ENCODE data around the gene DNAJC5. TPM values are rescaled to one million over a fixed set of nuclear protein-coding genes. Genes with fewer than 3 reads are reported as not detected.
"Not testable (repeated sequence)": the region's sequence is repeated elsewhere in the genome, so short reads cannot be mapped to it uniquely, and the experiment has no call there.

DNAJC5 gene
- total and polyA plus RNA-seq, 2 of the 8 experiments (the other 6 are each of a cell fraction or from before 2014, with no cell fraction given), result 19.2 to 31.2 TPM

- H3K4me3 ChIP-seq (ENCODE audit: extremely low read depth in 1 of 4, insufficient read depth in 2 of 4, low read depth in 3 of 4, low read length in 4 of 4); H3K4me2 ChIP-seq (ENCODE audit: insufficient read depth in 1 of 2, low read depth in 2 of 2, low read length in 2 of 2); H3K56ac ChIP-seq (replicated peaks; ENCODE audit: insufficient read length, low read depth, low read length); H4K5ac ChIP-seq (ENCODE audit: insufficient read length, low read depth, low read length); H3K79me2 ChIP-seq (ENCODE audit: control insufficient read depth in 1 of 2, insufficient read depth in 2 of 2, low read length in 2 of 2); H2AFZ ChIP-seq (ENCODE audit: low read length); H4K91ac ChIP-seq (replicated peaks; ENCODE audit: insufficient read length, low read length); H2BK12ac ChIP-seq (ENCODE audit: low read depth, low read length); H3K23ac ChIP-seq (ENCODE audit: insufficient read length); H3K9me3 ChIP-seq (ENCODE audit: insufficient read depth in 2 of 2, low read depth in 1 of 2, low read length in 1 of 2); H3K14ac ChIP-seq (ENCODE audit: insufficient read length); H3K4me1 ChIP-seq (replicated peaks in 1 of 4; ENCODE audit: control insufficient read depth in 3 of 4, insufficient read depth in 4 of 4, low read length in 3 of 4); H2BK120ac ChIP-seq (replicated peaks; ENCODE audit: low read depth, low read length); H3K18ac ChIP-seq (ENCODE audit: extremely low read depth, low read length); DNase-seq (ENCODE audit: low read depth in 1 of 2, low spot score in 2 of 2); H3K27ac ChIP-seq (ENCODE audit: low read depth, low read length); POLR2A ChIA-PET (ENCODE audit: partially characterized antibody); H2BK20ac ChIP-seq (ENCODE audit: low read length); H4K8ac ChIP-seq (ENCODE audit: extremely low read depth, insufficient read depth, low read length); H3K23me2 ChIP-seq (ENCODE audit: low read depth, low read length); H3K27me3 ChIP-seq (replicated peaks in 1 of 4; ENCODE audit: control insufficient read depth in 3 of 4, extremely low read depth in 1 of 4, insufficient read depth in 3 of 4, low read length in 3 of 4); H2AK5ac ChIP-seq (ENCODE audit: low read depth, low read length); H3K4ac ChIP-seq (replicated peaks; ENCODE audit: insufficient read length, low read depth, low read length); H3K79me1 ChIP-seq (ENCODE audit: low read depth, low read length); FAIRE-seq; H2BK5ac ChIP-seq (ENCODE audit: low read depth, low read length); H2BK15ac ChIP-seq (ENCODE audit: low read length); H3K9ac ChIP-seq (replicated peaks in 1 of 4; ENCODE audit: extremely low read depth in 1 of 4, low read depth in 3 of 4, low read length in 3 of 4): not testable (repeated sequence)
- H3K36me3 ChIP-seq (ENCODE audit: control insufficient read depth in 2 of 4, insufficient read depth in 4 of 4, low read length in 3 of 4), result peaks cover 2 to 28% (median 18%) of the 10 kb centered on the region in 4 experiments; a peak in 6 of 8 replicates
- 97% methylated on average over 31 of the region's 31 CpGs; no CpG with 5 or more reads in 1 of the 2 experiments for WGBS, 2 experiments (ENCODE audit: extremely low coverage in 1 of 2, insufficient coverage in 1 of 2, insufficient read length in 1 of 2, insufficient replicate concordance in 2 of 2, low coverage in 1 of 2, low lambda C conversion rate in 2 of 2, missing lambda C conversion rate in 1 of 2)
- CTCF ChIA-PET (ENCODE audit: partially characterized antibody), result interaction anchor here (1.0 to 1.8 kb wide), 2 partner anchors 11 to 44 kb away, joined by 3 to 6 read pairs; no protein-coding TSS in a partner anchor
- H4K20me1 ChIP-seq (replicated peaks in 1 of 2; ENCODE audit: control insufficient read depth in 1 of 2, insufficient read depth in 2 of 2, low read length in 2 of 2), result peaks cover 6 to 11% of the 10 kb centered on the region in 2 experiments
These were observed 34.6 kb downstream of the DNAJC5 start for GRCh38 chr20:63929473-63929883.

All from H1 (cell line).